Pancreas (tissue), 10 donors: ENCODE results near the gene SACM1L. TPM values are rescaled to one million over a fixed set of nuclear protein-coding genes. Genes with fewer than 3 reads are reported as not detected.

Experiments used
- ATAC-seq, 4 donors: fragments of 200-7000 bp; cut with Tn5 transposase; one replicate each; pipeline versions ENCODE4 v1.8.0 to v1.9.1; 2020; ENCODE audit warnings: mild to moderate bottlenecking in 4 of 4, moderate library complexity in 4 of 4
- DNase-seq, 6 donors: peaks; one replicate each; pipeline ENCODE4 v3.0.0-alpha.2; 2020
- FAIRE-seq: peaks from 2 replicates; lab custom pipeline; 2012; peaks lifted over from hg19 to GRCh38; lab: Jason Lieb, UNC
- H3K27ac ChIP-seq, 4 donors: fragments of 200-600 bp; sonication (generic); 1 replicate in 3 of 4; 2 replicates in 1 of 4; pipeline versions ENCODE4 v1.5.0 to v1.8.0; 2020
- H3K27me3 ChIP-seq, 4 donors: fragments of 200-600 bp; one replicate each; pipeline ENCODE4 v1.8.0; 2021
- H3K36me3 ChIP-seq, 3 donors: fragments of 200-600 bp; sonication (generic) in 1 of 3; one replicate each; pipeline versions ENCODE4 v1.5.0 to v1.8.0; 2020 to 2021
- H3K4me1 ChIP-seq, 3 donors: fragments of 200-600 bp; one replicate each; pipeline ENCODE4 v1.8.0; 2021
- H3K4me3 ChIP-seq, 4 donors: fragments of 200-600 bp; sonication (generic) in 2 of 4; one replicate each; pipeline versions ENCODE4 v1.5.0 to v1.8.0; 2020 to 2021
- H3K9me3 ChIP-seq, 4 donors: fragments of 200-600 bp; one replicate each; pipeline ENCODE4 v1.8.0; 2021
- WGBS, 2 donors: extraction: QIAGEN DNeasy Blood & Tissue Kit; methylation state at CpG; one replicate each; pipeline ENCODE4 v1.1.7; 2013; 5-methylcytosine and 5-hydroxymethylcytosine counted together
- intact Hi-C, 3 donors: fragments of 100-400 bp; cut with DNase I; formaldehyde crosslinking; loops; one replicate each; pipeline versions ENCODE4 v1.11.1 to v1.14.2; 2022
- polyA plus RNA-seq, 2 donors: library from polyadenylated mRNA; stranded (reverse); fragments of 200-250 nt; gene quantifications; one replicate each; pipeline ENCODE4 v1.2.3, GENCODE V29; 2013
- total RNA-seq, 6 donors: library from RNA; stranded (reverse); fragmentation: NEBNext Ultra II Directional in 4 of 6; extraction: Animal tissue kit (Norgen Biotek cat#: 25700) in 4 of 6; gene quantifications; one replicate each; pipeline versions ENCODE4 v1.2.1 to v1.2.4, GENCODE V29; 2021 to 2023
- TF ChIP-seq, protein P1 (sequence below), 4 donors: fragments of 200-600 bp; sonication (generic) in 3 of 4; IDR thresholded peaks; one replicate each; pipeline versions ENCODE4 v1.5.0 to v1.8.0; 2021; ENCODE audit warnings: antibody characterized with exemption in 4 of 4
- donor health status: healthy with polysubstance abuse.
- donor health status: DM: no; HTN: no; CAD: no; lungs with moderate emphysema.
- donor health status: DM: no; HTN: no; CAD: no.
- donor health status: control.
- donor health status: control.
- donor health status: Bipolar disorder and iron deficiency.
- donor health status: DM: yes; HTN: yes; CAD: no.
- donor health status: DM: no; HTN: no; CAD: no.
- donor health status: DM: no; HTN: no; CAD: no.
- donor health status: DM: yes; HTN: yes; CAD: no.

Gene SACM1L
- total and polyA plus RNA-seq, 8 donors = 15.4 to 29.8 (median 18.7) TPM

DNA sequence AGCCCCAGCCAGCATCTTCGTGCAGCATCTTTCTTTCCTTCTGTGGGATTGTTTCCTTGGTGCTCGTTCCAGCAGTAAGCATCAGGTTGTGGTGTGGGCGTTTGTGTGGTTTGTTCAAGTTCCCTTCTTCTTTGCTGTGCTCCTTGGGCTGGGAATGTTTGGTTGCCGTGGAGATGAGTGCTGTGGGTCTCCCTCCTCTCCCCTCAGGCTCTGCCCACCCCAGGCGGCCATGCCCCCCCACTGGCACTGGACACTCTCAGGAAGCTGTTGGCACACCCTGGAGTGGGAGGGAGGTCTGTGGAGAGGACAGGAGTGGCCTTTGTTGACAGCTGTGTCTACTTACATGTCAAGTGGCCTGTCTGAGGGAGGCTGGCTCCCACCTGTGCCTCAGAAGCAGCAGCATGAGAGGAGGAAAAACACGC, 46.5 kb upstream of the SACM1L start:
- TF ChIP-seq, protein P1, sequence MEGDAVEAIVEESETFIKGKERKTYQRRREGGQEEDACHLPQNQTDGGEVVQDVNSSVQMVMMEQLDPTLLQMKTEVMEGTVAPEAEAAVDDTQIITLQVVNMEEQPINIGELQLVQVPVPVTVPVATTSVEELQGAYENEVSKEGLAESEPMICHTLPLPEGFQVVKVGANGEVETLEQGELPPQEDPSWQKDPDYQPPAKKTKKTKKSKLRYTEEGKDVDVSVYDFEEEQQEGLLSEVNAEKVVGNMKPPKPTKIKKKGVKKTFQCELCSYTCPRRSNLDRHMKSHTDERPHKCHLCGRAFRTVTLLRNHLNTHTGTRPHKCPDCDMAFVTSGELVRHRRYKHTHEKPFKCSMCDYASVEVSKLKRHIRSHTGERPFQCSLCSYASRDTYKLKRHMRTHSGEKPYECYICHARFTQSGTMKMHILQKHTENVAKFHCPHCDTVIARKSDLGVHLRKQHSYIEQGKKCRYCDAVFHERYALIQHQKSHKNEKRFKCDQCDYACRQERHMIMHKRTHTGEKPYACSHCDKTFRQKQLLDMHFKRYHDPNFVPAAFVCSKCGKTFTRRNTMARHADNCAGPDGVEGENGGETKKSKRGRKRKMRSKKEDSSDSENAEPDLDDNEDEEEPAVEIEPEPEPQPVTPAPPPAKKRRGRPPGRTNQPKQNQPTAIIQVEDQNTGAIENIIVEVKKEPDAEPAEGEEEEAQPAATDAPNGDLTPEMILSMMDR (IDR thresholded peaks at IDR 0.05) = no peak
- Histone ChIP-seq H3K9me3 (no peaks in the 10 kb centered on the region), H3K36me3 (no peaks in the 10 kb centered on the region), H3K4me1 (peaks cover 33 to 55% (median 41%) of the 10 kb centered on the region in 3 donors), H3K27me3 (no peaks in the 10 kb centered on the region), H3K4me3 (no peak overlapping the region), H3K27ac (no peak overlapping the region)
- WGBS, 2 donors = 80 to 81% methylated on average over 6 of the region's 6 CpGs
- ATAC-seq (no peak), DNase-seq (no peak), FAIRE-seq (no peak)
- intact Hi-C loops = no loop called here

DNA sequence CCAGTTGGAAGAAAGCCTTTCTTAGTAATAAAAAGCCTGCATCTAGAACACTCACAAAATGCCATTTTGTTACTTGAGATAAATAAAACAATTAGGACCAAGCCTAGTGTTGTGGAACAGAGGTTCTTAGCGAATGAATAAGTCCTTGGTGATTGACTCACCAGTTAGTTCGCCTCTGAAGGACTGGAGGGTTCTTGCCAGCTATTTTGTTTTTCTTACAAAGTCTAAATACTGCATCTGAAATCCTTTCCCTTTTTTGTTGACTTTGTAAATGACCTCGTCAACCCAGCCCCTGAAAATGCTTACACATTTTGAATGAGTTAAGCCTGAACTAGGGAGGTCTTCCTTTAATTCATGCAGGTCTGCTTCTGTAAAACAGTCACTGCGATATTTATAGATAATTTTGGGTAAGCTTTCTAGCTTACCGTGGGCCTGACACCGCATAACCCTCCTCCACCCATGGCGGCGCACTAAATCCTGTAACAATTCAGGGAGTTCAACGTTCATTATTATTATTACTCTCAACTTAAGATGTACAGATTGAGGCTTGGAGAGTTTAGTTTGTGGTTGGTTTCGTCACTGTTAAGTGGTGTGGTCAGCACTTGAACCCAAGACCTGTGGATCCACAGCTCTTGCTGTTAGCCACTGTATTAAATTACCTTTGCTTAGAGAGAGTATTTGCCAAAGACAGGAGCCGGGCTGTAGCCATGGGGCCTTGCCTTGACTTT, 45.0 kb upstream of the SACM1L start:
- Histone ChIP-seq H3K27me3 (no peaks in the 10 kb centered on the region), H3K4me1 (peaks cover 27 to 44% (median 38%) of the 10 kb centered on the region in 3 donors), H3K4me3 (no peak overlapping the region), H3K36me3 (no peaks in the 10 kb centered on the region), H3K9me3 (no peaks in the 10 kb centered on the region), H3K27ac (peak overlapping the region in 1 of 4 donors; percentile 5)
- TF ChIP-seq, protein P1 (IDR thresholded peaks at IDR 0.05) = no peak
- intact Hi-C loops = no loop called here
- FAIRE-seq (no peak), DNase-seq (no peak), ATAC-seq (no peak)
- WGBS, 2 donors = 78 to 80% methylated on average over 11 of the region's 11 CpGs

DNA sequence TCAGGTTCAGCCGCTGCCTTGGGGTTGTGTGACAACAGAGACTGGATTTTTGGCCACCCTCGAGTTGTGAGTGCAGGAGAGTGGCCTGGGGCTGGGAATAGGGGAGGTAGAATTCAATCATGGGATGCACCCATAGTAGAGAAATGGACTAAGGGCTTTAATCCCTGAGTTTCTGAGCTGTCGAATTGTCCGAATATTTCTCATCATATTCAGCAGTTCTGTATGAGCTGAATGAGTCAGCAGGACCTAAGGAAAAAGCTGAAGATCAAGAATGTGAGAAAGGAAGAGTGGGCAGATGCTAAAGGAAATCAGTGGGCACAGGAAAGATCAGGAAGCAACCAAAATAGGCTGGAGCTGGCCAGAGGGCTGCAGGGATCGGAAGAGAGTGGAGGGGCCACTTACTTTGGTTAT, 44.4 kb upstream of the SACM1L start:
- FAIRE-seq (no peak), ATAC-seq (no peak), DNase-seq (no peak)
- H3K36me3 ChIP-seq = no peaks in the 10 kb centered on the region
- H3K27ac ChIP-seq = peak overlapping the region in 1 of 4 donors; percentile 5
- H3K27me3 ChIP-seq = no peaks in the 10 kb centered on the region
- intact Hi-C loops = no loop called here
- TF ChIP-seq, protein P1 (IDR thresholded peaks at IDR 0.05) = no peak
- peaks cover 21 to 38% (median 32%) of the 10 kb centered on the region in 3 donors for H3K4me1 ChIP-seq
- no peak overlapping the region for H3K4me3 ChIP-seq
- no peaks in the 10 kb centered on the region for H3K9me3 ChIP-seq
- 80 to 86% methylated on average over 5 of the region's 5 CpGs for WGBS, 2 donors

DNA sequence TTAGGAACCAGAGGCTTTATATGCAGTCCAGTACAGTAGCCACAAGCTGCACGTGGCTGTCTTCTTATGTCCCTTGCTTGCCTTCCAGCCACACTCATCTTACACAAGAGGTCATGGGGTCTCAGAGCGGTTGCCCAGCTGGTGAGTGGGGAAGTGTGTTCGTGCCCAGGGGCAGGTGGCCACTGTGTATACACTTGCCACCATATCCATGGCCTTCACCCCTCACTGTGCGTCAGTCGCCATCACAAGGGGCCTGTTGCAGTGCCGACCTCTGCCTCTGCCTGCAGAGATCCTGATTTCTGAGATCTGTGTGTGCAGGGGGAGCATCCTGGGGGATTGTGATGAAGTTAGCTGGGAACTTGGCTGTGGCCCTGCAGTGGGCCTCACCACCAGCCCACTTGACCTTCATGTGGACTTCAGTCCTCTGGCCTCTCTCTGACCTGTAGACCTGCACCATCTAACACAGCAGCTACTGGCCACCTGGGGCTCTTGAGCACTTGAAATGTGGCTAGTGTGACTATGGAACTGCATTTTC, 43.1 kb upstream of the SACM1L start:
- intact Hi-C loops = no loop called here
- Histone ChIP-seq H3K4me3 (no peak overlapping the region), H3K27ac (peak overlapping the region in 2 of 4 donors; percentile 71 to 85), H3K9me3 (no peaks in the 10 kb centered on the region), H3K4me1 (peaks cover 10 to 25% (median 19%) of the 10 kb centered on the region in 3 donors), H3K27me3 (no peaks in the 10 kb centered on the region), H3K36me3 (no peaks in the 10 kb centered on the region)
- peak in 1 of 6 donors; percentile 60 for DNase-seq
- peak in 2 of 4 donors; percentile 23 to 37 for ATAC-seq
- TF ChIP-seq, protein P1 (IDR thresholded peaks at IDR 0.05) = no peak
- 84 to 93% methylated on average over 6 of the region's 6 CpGs for WGBS, 2 donors
- FAIRE-seq = no peak
